ENCODE results near the gene DCXR. TPM values are rescaled to one million over a fixed set of nuclear protein-coding genes. Genes with fewer than 3 reads are reported as not detected.

The DCXR gene
- total RNA-seq, 1 experiment from 2014 or later = 306 TPM

GRCh38 chr17:82053130-82053529 is 15.6 kb upstream of the DCXR start:
- H3K4me2 ChIP-seq (ENCODE audit: low read length) = peak overlapping the region; percentile 89
- peak overlapping the region; percentile 89 for H3K9ac ChIP-seq (ENCODE audit: low read length)
- H4K20me1 ChIP-seq (ENCODE audit: insufficient read depth) = no peaks in the 10 kb centered on the region; the same call in 1 of the 2 replicates
- ATAC-seq = no peak
- POLR2A ChIA-PET = no interaction called here
- H3K9me2 ChIP-seq (ENCODE audit: insufficient read depth) = no peaks in the 10 kb centered on the region
- H3K27ac ChIP-seq (ENCODE audit: low read depth, low read length) = peak overlapping the region; percentile 81; the same call in 1 of the 2 replicates
- DNase-seq (ENCODE audit: low read depth, low spot score) = no peak
- RAD21 ChIA-PET (ENCODE audit: low non-redundant PET in 1 of 2, low total read pairs in 2 of 2, uncharacterized antibody in 2 of 2, unreplicated experiment in 2 of 2) = no interaction called here
- TSS peak; percentile 31 for BruUV-seq (replicated peaks)
- H3K9me3 ChIP-seq (ENCODE audit: control insufficient read depth in 1 of 2, insufficient read depth in 1 of 2, low read depth in 1 of 2, low read length in 2 of 2) = no peaks in the 10 kb centered on the region
- CTCF ChIA-PET = no interaction called here
- peaks cover 13 to 34% of the 10 kb centered on the region in 2 experiments; a peak in 3 of 4 replicates for H3K4me1 ChIP-seq (ENCODE audit: control insufficient read depth in 1 of 2, insufficient read depth in 2 of 2, low read length in 2 of 2)
- no peak overlapping the region for H2AFZ ChIP-seq (ENCODE audit: low read depth, low read length, poor library complexity, severe bottlenecking)
- peak overlapping the region; percentile 94 to 99 for H3K4me3 ChIP-seq (replicated peaks in 1 of 2; ENCODE audit: low read depth in 1 of 2, low read length in 2 of 2)
- peaks cover 41% of the 10 kb centered on the region for H3K79me2 ChIP-seq (ENCODE audit: insufficient read depth, low read length)
- no peaks in the 10 kb centered on the region for H3K27me3 ChIP-seq (ENCODE audit: insufficient read depth, low read length)
- TF ChIP-seq EGR1 (IDR thresholded peaks at IDR 0.05; ENCODE audit: low read depth) = no peak
- no peak for TF ChIP-seq RAD21 (IDR thresholded peaks at IDR 0.05; ENCODE audit: low read depth)
- no peak for TF ChIP-seq EZH2phosphoT487 (IDR thresholded peaks at IDR 0.05; ENCODE audit: borderline replicate concordance)
- no peak for TF ChIP-seq SP1 (IDR thresholded peaks at IDR 0.05; ENCODE audit: low read depth)
- no peak for TF ChIP-seq SRF (IDR thresholded peaks at IDR 0.05; ENCODE audit: low read depth)
- TF ChIP-seq, protein P1, sequence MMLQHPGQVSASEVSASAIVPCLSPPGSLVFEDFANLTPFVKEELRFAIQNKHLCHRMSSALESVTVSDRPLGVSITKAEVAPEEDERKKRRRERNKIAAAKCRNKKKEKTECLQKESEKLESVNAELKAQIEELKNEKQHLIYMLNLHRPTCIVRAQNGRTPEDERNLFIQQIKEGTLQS (IDR thresholded peaks at IDR 0.05) = no peak
- no peak for TF ChIP-seq ELF1 (IDR thresholded peaks at IDR 0.05; ENCODE audit: borderline replicate concordance, low read depth)
- TF ChIP-seq TCF7L2 (IDR thresholded peaks at IDR 0.05; ENCODE audit: borderline replicate concordance, extremely low read depth, insufficient read depth, insufficient read length) = no peak
- TF ChIP-seq EZH2 (IDR thresholded peaks at IDR 0.05) = no peak
- TF ChIP-seq ZNF274 (IDR thresholded peaks at IDR 0.05; ENCODE audit: low read depth, low read length) = no peak
- TF ChIP-seq CBX3 (IDR thresholded peaks at IDR 0.05; ENCODE audit: low read depth) = no peak
- intact Hi-C loops (cut with micrococcal nuclease) = no loop called here
- peaks cover 16 to 45% of the 10 kb centered on the region in 2 experiments; a peak in 3 of 4 replicates for H3K36me3 ChIP-seq (ENCODE audit: control insufficient read depth in 1 of 2, insufficient read depth in 2 of 2, low read length in 2 of 2)

GRCh38 chr17:82052638-82053059 is 15.2 kb upstream of the DCXR start:
- H3K27me3 ChIP-seq (ENCODE audit: insufficient read depth, low read length) = no peaks in the 10 kb centered on the region
- CTCF ChIA-PET = interaction anchor here (1.3 kb wide), 1 partner anchor 15 kb away, joined by 5 read pairs; the partner anchor contains the start of gene DCXR
- peaks cover 14 to 42% of the 10 kb centered on the region in 2 experiments; a peak in 2 of 4 replicates for H3K36me3 ChIP-seq (ENCODE audit: control insufficient read depth in 1 of 2, insufficient read depth in 2 of 2, low read length in 2 of 2)
- H2AFZ ChIP-seq (ENCODE audit: low read depth, low read length, poor library complexity, severe bottlenecking) = no peak overlapping the region
- BruUV-seq (replicated peaks) = no TSS peak
- intact Hi-C loops (cut with micrococcal nuclease) = no loop called here
- DNase-seq (ENCODE audit: low read depth, low spot score) (no peak), ATAC-seq (no peak)
- H3K9me3 ChIP-seq (ENCODE audit: control insufficient read depth in 1 of 2, insufficient read depth in 1 of 2, low read depth in 1 of 2, low read length in 2 of 2) = no peaks in the 10 kb centered on the region
- H3K79me2 ChIP-seq (ENCODE audit: insufficient read depth, low read length) = peaks cover 41% of the 10 kb centered on the region
- H4K20me1 ChIP-seq (ENCODE audit: insufficient read depth) = no peaks in the 10 kb centered on the region; the same call in 1 of the 2 replicates
- peaks cover 13 to 34% of the 10 kb centered on the region in 2 experiments; a peak in 3 of 4 replicates for H3K4me1 ChIP-seq (ENCODE audit: control insufficient read depth in 1 of 2, insufficient read depth in 2 of 2, low read length in 2 of 2)
- peak overlapping the region; percentile 89 for H3K9ac ChIP-seq (ENCODE audit: low read length)
- peak overlapping the region; percentile 94 to 99 for H3K4me3 ChIP-seq (replicated peaks in 1 of 2; ENCODE audit: low read depth in 1 of 2, low read length in 2 of 2)
- H3K27ac ChIP-seq (ENCODE audit: low read depth, low read length) = peak overlapping the region; percentile 81
- RAD21 ChIA-PET (ENCODE audit: low non-redundant PET in 1 of 2, low total read pairs in 2 of 2, uncharacterized antibody in 2 of 2, unreplicated experiment in 2 of 2) = no interaction called here
- peak overlapping the region; percentile 89 for H3K4me2 ChIP-seq (ENCODE audit: low read length)
- POLR2A ChIA-PET = no interaction called here
- no peaks in the 10 kb centered on the region for H3K9me2 ChIP-seq (ENCODE audit: insufficient read depth)
- TF ChIP-seq POLR2AphosphoS5 (IDR thresholded peaks at IDR 0.05; ENCODE audit: low read depth, low read length) (no peak), EGR1 (IDR thresholded peaks at IDR 0.05; ENCODE audit: low read depth) (no peak), SP1 (IDR thresholded peaks at IDR 0.05; ENCODE audit: low read depth) (no peak), EZH2 (IDR thresholded peaks at IDR 0.05) (no peak), ELF1 (IDR thresholded peaks at IDR 0.05; ENCODE audit: borderline replicate concordance, low read depth) (no peak), ZNF274 (IDR thresholded peaks at IDR 0.05; ENCODE audit: low read depth, low read length) (no peak), ZFX (IDR thresholded peaks at IDR 0.05) (no peak), CBX3 (IDR thresholded peaks at IDR 0.05; ENCODE audit: low read depth) (no peak), JUND (IDR thresholded peaks at IDR 0.05) (no peak), FOSL1 (IDR thresholded peaks at IDR 0.05; ENCODE audit: low read depth) (no peak)
- TF ChIP-seq, protein P2, sequence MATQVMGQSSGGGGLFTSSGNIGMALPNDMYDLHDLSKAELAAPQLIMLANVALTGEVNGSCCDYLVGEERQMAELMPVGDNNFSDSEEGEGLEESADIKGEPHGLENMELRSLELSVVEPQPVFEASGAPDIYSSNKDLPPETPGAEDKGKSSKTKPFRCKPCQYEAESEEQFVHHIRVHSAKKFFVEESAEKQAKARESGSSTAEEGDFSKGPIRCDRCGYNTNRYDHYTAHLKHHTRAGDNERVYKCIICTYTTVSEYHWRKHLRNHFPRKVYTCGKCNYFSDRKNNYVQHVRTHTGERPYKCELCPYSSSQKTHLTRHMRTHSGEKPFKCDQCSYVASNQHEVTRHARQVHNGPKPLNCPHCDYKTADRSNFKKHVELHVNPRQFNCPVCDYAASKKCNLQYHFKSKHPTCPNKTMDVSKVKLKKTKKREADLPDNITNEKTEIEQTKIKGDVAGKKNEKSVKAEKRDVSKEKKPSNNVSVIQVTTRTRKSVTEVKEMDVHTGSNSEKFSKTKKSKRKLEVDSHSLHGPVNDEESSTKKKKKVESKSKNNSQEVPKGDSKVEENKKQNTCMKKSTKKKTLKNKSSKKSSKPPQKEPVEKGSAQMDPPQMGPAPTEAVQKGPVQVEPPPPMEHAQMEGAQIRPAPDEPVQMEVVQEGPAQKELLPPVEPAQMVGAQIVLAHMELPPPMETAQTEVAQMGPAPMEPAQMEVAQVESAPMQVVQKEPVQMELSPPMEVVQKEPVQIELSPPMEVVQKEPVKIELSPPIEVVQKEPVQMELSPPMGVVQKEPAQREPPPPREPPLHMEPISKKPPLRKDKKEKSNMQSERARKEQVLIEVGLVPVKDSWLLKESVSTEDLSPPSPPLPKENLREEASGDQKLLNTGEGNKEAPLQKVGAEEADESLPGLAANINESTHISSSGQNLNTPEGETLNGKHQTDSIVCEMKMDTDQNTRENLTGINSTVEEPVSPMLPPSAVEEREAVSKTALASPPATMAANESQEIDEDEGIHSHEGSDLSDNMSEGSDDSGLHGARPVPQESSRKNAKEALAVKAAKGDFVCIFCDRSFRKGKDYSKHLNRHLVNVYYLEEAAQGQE (IDR thresholded peaks at IDR 0.05; ENCODE audit: low read depth) = no peak
